Measurements from ENCODE around the gene RPL34. TPM values are rescaled to one million over a fixed set of nuclear protein-coding genes. Genes with fewer than 3 reads are reported as not detected.

RPL34 gene
- total RNA-seq (1,213 and 1,669 TPM in 2 replicates), polyA plus RNA-seq (785 and 884 TPM in 2 replicates)

- peak within 1 kb of the TSS; percentile 86 for H3K27ac ChIP-seq
- peaks cover 15% of the 10 kb centered on the region for H3K36me3 ChIP-seq (replicated peaks; ENCODE audit: insufficient read depth, low read depth)
- TF ChIP-seq CTCF (IDR thresholded peaks at IDR 0.05; ENCODE audit: poor library complexity): no peak
- no peak for TF ChIP-seq EZH2 (IDR thresholded peaks at IDR 0.05; ENCODE audit: borderline replicate concordance)
- DNase-seq (ENCODE audit: low spot score): peak; percentile 98
- peaks cover 41% of the 10 kb centered on the region for H3K79me2 ChIP-seq
- H3K4me1 ChIP-seq (ENCODE audit: insufficient read depth): peaks cover 26% of the 10 kb centered on the region
- peak within 1 kb of the TSS; percentile 81 for H2AFZ ChIP-seq
- H3K4me3 ChIP-seq: peak within 1 kb of the TSS; percentile 70
- H3K9me2 ChIP-seq (replicated peaks; ENCODE audit: insufficient read depth): no peaks in the 10 kb centered on the region
- H3K9me3 ChIP-seq (ENCODE audit: low read depth): peaks cover 3% of the 10 kb centered on the region
- peaks cover 41% of the 10 kb centered on the region for H4K20me1 ChIP-seq (ENCODE audit: insufficient read depth, poor library complexity, severe bottlenecking)
- no peaks in the 10 kb centered on the region for H3K27me3 ChIP-seq
- H3K4me2 ChIP-seq: peak within 1 kb of the TSS; percentile 89
- under 1% methylated on average over 32 of the region's 32 CpGs for WGBS (ENCODE audit: low lambda C conversion rate, missing lambda C conversion rate)
These were observed at the start of gene RPL34 for GRCh38 chr4:108620101-108620932. TSS of gene RPL34 (plus strand) at chr4:108620576. CDS start at chr4:108621960, 1,384 bp downstream.

GRCh38 chr4:108570993-108571569 lies 49.3 kb upstream of the RPL34 start:
- no peaks in the 10 kb centered on the region for H3K27me3 ChIP-seq
- H3K9me2 ChIP-seq (replicated peaks; ENCODE audit: insufficient read depth): no peaks in the 10 kb centered on the region
- no peak overlapping the region for H3K4me2 ChIP-seq
- H3K9me3 ChIP-seq (ENCODE audit: low read depth): no peaks in the 10 kb centered on the region
- no peaks in the 10 kb centered on the region for H3K36me3 ChIP-seq (replicated peaks; ENCODE audit: insufficient read depth, low read depth)
- no peaks in the 10 kb centered on the region for H4K20me1 ChIP-seq (ENCODE audit: insufficient read depth, poor library complexity, severe bottlenecking)
- no peaks in the 10 kb centered on the region for H3K79me2 ChIP-seq
- no peak overlapping the region for H3K27ac ChIP-seq
- no peak overlapping the region for H3K4me3 ChIP-seq
- H3K4me1 ChIP-seq (ENCODE audit: insufficient read depth): no peaks in the 10 kb centered on the region
- 43% methylated on average over 4 of the region's 4 CpGs for WGBS (ENCODE audit: low lambda C conversion rate, missing lambda C conversion rate)
- no peak for TF ChIP-seq EZH2 (IDR thresholded peaks at IDR 0.05; ENCODE audit: borderline replicate concordance)
- TF ChIP-seq EZH2phosphoT487 (IDR thresholded peaks at IDR 0.05; ENCODE audit: low read depth, severe bottlenecking, unreplicated experiment): no peak
- TF ChIP-seq CTCF (IDR thresholded peaks at IDR 0.05; ENCODE audit: poor library complexity): no peak
- DNase-seq (ENCODE audit: low spot score): no peak
- no peak overlapping the region for H2AFZ ChIP-seq

- Histone ChIP-seq H3K9me2 (replicated peaks; ENCODE audit: insufficient read depth) (no peaks in the 10 kb centered on the region), H3K9me3 (ENCODE audit: low read depth) (no peaks in the 10 kb centered on the region), H3K79me2 (no peaks in the 10 kb centered on the region), H3K36me3 (replicated peaks; ENCODE audit: insufficient read depth, low read depth) (no peaks in the 10 kb centered on the region), H3K27ac (no peak overlapping the region), H4K20me1 (ENCODE audit: insufficient read depth, poor library complexity, severe bottlenecking) (no peaks in the 10 kb centered on the region), H3K4me1 (ENCODE audit: insufficient read depth) (no peaks in the 10 kb centered on the region), H3K4me3 (no peak overlapping the region), H2AFZ (no peak overlapping the region), H3K4me2 (no peak overlapping the region), H3K27me3 (no peaks in the 10 kb centered on the region)
- TF ChIP-seq CTCF (IDR thresholded peaks at IDR 0.05; ENCODE audit: poor library complexity): no peak
- TF ChIP-seq EZH2phosphoT487 (IDR thresholded peaks at IDR 0.05; ENCODE audit: low read depth, severe bottlenecking, unreplicated experiment): no peak
- TF ChIP-seq EZH2 (IDR thresholded peaks at IDR 0.05; ENCODE audit: borderline replicate concordance): no peak
- 68% methylated on average over 3 of the region's 3 CpGs for WGBS (ENCODE audit: low lambda C conversion rate, missing lambda C conversion rate)
- no peak for DNase-seq (ENCODE audit: low spot score)
These were observed 46.0 kb upstream of the RPL34 start for GRCh38 chr4:108574402-108574801.
